ENCODE data around the gene AGBL4. TPM values are rescaled to one million over a fixed set of nuclear protein-coding genes. Genes with fewer than 3 reads are reported as not detected.
"Not testable (repeated sequence)": the region's sequence is repeated elsewhere in the genome, so short reads cannot be mapped to it uniquely, and the experiment has no call there.

Gene AGBL4
- total and polyA plus RNA-seq, 10 donors = 0.05 to 1.8 (median 0.32) TPM; not detected in 1

GRCh38 chr1:49971088-49971487 is 52.7 kb downstream of the AGBL4 start:
- TF ChIP-seq POLR2AphosphoS5 (IDR thresholded peaks at IDR 0.05) (no peak), CTCF (IDR thresholded peaks at IDR 0.05 in 8 of 11, conservative IDR thresholded peaks at IDR 0.05 in 3 of 11) (no peak), POLR2A (IDR thresholded peaks at IDR 0.05) (no peak)
- H3K36me3 ChIP-seq = no peaks in the 10 kb centered on the region
- H3K4me1 ChIP-seq = no peaks in the 10 kb centered on the region
- intact Hi-C loops (cut with DNase I; ENCODE audit: low total_unique reads) = no loop called here
- no peak overlapping the region for H3K27ac ChIP-seq
- no peak for DNase-seq
- H3K27me3 ChIP-seq (replicated peaks in 1 of 7) = no peaks in the 10 kb centered on the region
- H3K9me3 ChIP-seq = no peaks in the 10 kb centered on the region
- H3K4me3 ChIP-seq = no peak overlapping the region
- 66 to 78% (median 71%) methylated on average over 2 of the region's 2 CpGs for WGBS, 5 donors

- Histone ChIP-seq H3K36me3 (no peaks in the 10 kb centered on the region), H3K4me3 (no peak overlapping the region), H3K4me1 (no peaks in the 10 kb centered on the region), H3K9me3 (no peaks in the 10 kb centered on the region), H3K27ac (no peak overlapping the region), H3K27me3 (replicated peaks in 1 of 7) (no peaks in the 10 kb centered on the region)
- WGBS, 5 donors = 61 to 67% (median 64%) methylated on average over 3 of the region's 3 CpGs
- TF ChIP-seq POLR2AphosphoS5 (IDR thresholded peaks at IDR 0.05) (no peak), CTCF (IDR thresholded peaks at IDR 0.05 in 8 of 11, conservative IDR thresholded peaks at IDR 0.05 in 3 of 11) (no peak), POLR2A (IDR thresholded peaks at IDR 0.05) (no peak)
- no peak for DNase-seq
- intact Hi-C loops (cut with DNase I; ENCODE audit: low total_unique reads) = no loop called here
Observed at GRCh38 chr1:49951385-49951784, 72.4 kb downstream of the AGBL4 start.

GRCh38 chr1:49915301-49915700 is 108.5 kb downstream of the AGBL4 start:
- peaks cover 0 to 21% (median 0%) of the 10 kb centered on the region in 8 donors for H3K9me3 ChIP-seq
- H3K4me3 ChIP-seq; intact Hi-C loops (cut with DNase I; ENCODE audit: low total_unique reads); H3K36me3 ChIP-seq; H3K4me1 ChIP-seq; H3K27ac ChIP-seq; H3K27me3 ChIP-seq (replicated peaks in 1 of 7): not testable (repeated sequence)
- DNase-seq = peak; percentile 64
- 84 to 94% (median 92%) methylated on average over 9 to 11 of the region's 11 CpGs for WGBS, 5 donors

- Histone ChIP-seq H3K36me3 (no peaks in the 10 kb centered on the region), H3K4me3 (no peak overlapping the region), H3K9me3 (no peaks in the 10 kb centered on the region), H3K4me1 (no peaks in the 10 kb centered on the region), H3K27me3 (replicated peaks in 1 of 7) (no peaks in the 10 kb centered on the region), H3K27ac (no peak overlapping the region)
- DNase-seq = no peak
- 72 to 89% (median 82%) methylated on average over 3 of the region's 3 CpGs for WGBS, 5 donors
- intact Hi-C loops (cut with DNase I; ENCODE audit: low total_unique reads) = no loop called here
- TF ChIP-seq POLR2AphosphoS5 (IDR thresholded peaks at IDR 0.05) = no peak
- TF ChIP-seq CTCF (IDR thresholded peaks at IDR 0.05 in 8 of 11, conservative IDR thresholded peaks at IDR 0.05 in 3 of 11) = no peak
- TF ChIP-seq POLR2A (IDR thresholded peaks at IDR 0.05) = no peak
Observed at GRCh38 chr1:49906365-49906764, 117.4 kb downstream of the AGBL4 start.

- DNase-seq = peak; percentile 42
- intact Hi-C loops (cut with DNase I; ENCODE audit: low total_unique reads) = no loop called here
- H3K9me3 ChIP-seq = peaks cover 0 to 45% (median 16%) of the 10 kb centered on the region in 8 donors
Observed at GRCh38 chr1:49864581-49864980, 159.2 kb downstream of the AGBL4 start.

More at GRCh38 chr1:49864581-49864980, 159.2 kb downstream of the AGBL4 start:
- Histone ChIP-seq H3K27me3 (replicated peaks in 1 of 7) (no peaks in the 10 kb centered on the region), H3K36me3 (no peaks in the 10 kb centered on the region), H3K4me1 (no peaks in the 10 kb centered on the region), H3K4me3 (no peak overlapping the region), H3K27ac (no peak overlapping the region)
- no peak for TF ChIP-seq POLR2A (IDR thresholded peaks at IDR 0.05)
- TF ChIP-seq CTCF (IDR thresholded peaks at IDR 0.05 in 8 of 11, conservative IDR thresholded peaks at IDR 0.05 in 3 of 11) = no peak
- no peak for TF ChIP-seq POLR2AphosphoS5 (IDR thresholded peaks at IDR 0.05)
- 80 to 100% (median 91%) methylated on average over 2 to 4 of the region's 4 CpGs for WGBS, 5 donors
